ENCODE measurements around the gene HORMAD2.

HORMAD2 gene

DNA sequence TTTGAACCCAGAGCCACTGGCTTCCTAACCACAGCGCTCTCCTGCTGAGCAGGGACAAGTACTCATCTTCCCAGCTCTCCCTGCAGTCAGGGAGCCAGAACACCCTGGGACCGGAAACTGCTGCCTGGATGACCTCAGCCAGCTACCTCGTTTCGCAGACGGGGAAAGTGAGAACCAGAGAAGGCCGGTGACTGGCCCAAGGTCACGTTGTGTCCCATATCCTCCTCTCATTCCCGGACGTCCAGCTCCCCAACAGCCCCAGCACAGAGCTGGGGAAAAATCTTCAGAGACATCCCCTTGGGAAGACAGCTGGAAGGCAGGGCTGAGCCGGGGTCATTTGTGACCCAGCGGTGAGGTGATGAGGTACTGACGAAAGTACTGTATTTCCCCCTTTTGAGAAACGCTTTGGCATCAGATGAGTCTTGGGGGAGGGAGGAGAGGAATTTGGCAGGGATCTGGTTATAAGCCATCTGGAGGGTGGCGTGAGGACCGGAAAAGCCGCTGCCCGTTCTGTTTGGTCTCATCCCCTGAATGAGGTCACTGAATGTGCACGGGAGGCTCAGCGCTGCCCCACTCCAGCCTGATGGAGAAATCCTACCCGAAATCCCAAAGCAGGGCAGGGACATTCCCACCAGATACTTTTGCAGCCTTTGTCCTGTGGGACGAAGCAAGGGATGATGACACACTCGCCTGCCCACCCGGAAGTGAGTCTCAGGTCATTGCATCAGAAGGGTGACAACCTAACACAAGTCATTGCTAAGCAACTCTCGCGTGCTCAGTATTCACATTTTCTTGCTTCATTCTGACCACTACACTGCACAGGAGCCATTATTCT is 125.2 kb downstream of the HORMAD2 start (continued):
- TF ChIP-seq, protein P1, sequence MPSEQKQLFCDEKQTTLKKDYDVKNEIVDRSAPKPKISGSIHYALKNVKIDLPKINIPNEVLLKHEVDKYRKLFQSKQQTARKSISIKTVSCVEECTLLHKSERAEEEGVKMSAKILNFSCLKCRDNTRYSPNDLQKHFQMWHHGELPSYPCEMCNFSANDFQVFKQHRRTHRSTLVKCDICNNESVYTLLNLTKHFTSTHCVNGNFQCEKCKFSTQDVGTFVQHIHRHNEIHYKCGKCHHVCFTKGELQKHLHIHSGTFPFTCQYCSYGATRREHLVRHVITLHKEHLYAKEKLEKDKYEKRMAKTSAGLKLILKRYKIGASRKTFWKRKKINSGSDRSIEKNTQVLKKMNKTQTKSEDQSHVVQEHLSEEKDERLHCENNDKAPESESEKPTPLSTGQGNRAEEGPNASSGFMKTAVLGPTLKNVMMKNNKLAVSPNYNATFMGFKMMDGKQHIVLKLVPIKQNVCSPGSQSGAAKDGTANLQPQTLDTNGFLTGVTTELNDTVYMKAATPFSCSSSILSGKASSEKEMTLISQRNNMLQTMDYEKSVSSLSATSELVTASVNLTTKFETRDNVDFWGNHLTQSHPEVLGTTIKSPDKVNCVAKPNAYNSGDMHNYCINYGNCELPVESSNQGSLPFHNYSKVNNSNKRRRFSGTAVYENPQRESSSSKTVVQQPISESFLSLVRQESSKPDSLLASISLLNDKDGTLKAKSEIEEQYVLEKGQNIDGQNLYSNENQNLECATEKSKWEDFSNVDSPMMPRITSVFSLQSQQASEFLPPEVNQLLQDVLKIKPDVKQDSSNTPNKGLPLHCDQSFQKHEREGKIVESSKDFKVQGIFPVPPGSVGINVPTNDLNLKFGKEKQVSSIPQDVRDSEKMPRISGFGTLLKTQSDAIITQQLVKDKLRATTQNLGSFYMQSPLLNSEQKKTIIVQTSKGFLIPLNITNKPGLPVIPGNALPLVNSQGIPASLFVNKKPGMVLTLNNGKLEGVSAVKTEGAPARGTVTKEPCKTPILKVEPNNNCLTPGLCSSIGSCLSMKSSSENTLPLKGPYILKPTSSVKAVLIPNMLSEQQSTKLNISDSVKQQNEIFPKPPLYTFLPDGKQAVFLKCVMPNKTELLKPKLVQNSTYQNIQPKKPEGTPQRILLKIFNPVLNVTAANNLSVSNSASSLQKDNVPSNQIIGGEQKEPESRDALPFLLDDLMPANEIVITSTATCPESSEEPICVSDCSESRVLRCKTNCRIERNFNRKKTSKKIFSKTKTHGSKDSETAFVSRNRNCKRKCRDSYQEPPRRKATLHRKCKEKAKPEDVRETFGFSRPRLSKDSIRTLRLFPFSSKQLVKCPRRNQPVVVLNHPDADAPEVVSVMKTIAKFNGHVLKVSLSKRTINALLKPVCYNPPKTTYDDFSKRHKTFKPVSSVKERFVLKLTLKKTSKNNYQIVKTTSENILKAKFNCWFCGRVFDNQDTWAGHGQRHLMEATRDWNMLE (tag by site-specific recombination; conservative IDR thresholded peaks at IDR 0.05; ENCODE audit: low read depth), result peak; percentile 47; the same call in 1 of the 2 replicates
- TF ChIP-seq, protein P2, sequence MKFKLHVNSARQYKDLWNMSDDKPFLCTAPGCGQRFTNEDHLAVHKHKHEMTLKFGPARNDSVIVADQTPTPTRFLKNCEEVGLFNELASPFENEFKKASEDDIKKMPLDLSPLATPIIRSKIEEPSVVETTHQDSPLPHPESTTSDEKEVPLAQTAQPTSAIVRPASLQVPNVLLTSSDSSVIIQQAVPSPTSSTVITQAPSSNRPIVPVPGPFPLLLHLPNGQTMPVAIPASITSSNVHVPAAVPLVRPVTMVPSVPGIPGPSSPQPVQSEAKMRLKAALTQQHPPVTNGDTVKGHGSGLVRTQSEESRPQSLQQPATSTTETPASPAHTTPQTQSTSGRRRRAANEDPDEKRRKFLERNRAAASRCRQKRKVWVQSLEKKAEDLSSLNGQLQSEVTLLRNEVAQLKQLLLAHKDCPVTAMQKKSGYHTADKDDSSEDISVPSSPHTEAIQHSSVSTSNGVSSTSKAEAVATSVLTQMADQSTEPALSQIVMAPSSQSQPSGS (tag by site-specific recombination; IDR thresholded peaks at IDR 0.05; ENCODE audit: low read depth), result peak; percentile 37; the same call in 1 of the 2 replicates
- TF ChIP-seq, protein P3, sequence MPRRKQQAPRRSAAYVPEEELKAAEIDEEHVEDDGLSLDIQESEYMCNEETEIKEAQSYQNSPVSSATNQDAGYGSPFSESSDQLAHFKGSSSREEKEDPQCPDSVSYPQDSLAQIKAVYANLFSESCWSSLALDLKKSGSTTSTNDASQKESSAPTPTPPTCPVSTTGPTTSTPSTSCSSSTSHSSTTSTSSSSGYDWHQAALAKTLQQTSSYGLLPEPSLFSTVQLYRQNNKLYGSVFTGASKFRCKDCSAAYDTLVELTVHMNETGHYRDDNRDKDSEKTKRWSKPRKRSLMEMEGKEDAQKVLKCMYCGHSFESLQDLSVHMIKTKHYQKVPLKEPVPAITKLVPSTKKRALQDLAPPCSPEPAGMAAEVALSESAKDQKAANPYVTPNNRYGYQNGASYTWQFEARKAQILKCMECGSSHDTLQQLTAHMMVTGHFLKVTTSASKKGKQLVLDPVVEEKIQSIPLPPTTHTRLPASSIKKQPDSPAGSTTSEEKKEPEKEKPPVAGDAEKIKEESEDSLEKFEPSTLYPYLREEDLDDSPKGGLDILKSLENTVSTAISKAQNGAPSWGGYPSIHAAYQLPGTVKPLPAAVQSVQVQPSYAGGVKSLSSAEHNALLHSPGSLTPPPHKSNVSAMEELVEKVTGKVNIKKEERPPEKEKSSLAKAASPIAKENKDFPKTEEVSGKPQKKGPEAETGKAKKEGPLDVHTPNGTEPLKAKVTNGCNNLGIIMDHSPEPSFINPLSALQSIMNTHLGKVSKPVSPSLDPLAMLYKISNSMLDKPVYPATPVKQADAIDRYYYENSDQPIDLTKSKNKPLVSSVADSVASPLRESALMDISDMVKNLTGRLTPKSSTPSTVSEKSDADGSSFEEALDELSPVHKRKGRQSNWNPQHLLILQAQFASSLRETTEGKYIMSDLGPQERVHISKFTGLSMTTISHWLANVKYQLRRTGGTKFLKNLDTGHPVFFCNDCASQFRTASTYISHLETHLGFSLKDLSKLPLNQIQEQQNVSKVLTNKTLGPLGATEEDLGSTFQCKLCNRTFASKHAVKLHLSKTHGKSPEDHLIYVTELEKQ (tag by site-specific recombination; IDR thresholded peaks at IDR 0.05; ENCODE audit: borderline replicate concordance), result no peak
- TF ChIP-seq SP7 (tag by site-specific recombination; IDR thresholded peaks at IDR 0.05) (0 out of 2 replicates have a peak, but pooled peaks have one; percentile 21), ZBTB21 (tag by site-specific recombination; IDR thresholded peaks at IDR 0.05) (peak; percentile 55; the same call in 1 of the 2 replicates)

DNA sequence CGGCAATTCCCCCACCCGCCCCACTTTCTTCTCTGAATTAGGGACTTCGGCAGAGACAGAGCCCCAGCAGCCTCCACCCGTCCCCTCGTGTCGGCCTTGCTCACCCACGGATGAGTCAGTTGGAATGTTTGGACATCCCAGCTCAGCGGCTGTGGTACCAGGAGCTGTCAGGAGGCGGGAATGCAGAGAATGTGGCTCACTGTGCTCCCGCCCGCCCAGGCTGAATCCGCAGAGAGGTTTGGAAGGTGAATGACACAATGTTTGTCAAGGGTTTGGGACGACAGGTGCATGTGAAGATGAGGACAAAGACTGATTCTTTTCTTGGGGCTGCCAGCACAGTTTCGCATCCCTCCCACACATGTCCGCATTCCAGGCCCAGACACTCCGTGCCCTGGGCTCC is 126.7 kb downstream of the HORMAD2 start:
- ChIA-PET POLR2A (interaction anchor here (0.6 to 1.3 kb wide), 3 partner anchors 28 to 43 kb away, joined by 3 to 4 read pairs (median 3); partner anchors contain the start of gene LIF), CTCF (interaction anchor here (0.6 kb wide), 1 partner anchor 868 kb away, joined by 4 read pairs; no protein-coding TSS in a partner anchor)
- no peak overlapping the region for H3K27ac ChIP-seq (ENCODE audit: extremely low read depth, low read depth, low read length)

More for the DNA sequence above, 126.7 kb downstream of the HORMAD2 start:
- H3K4me3 ChIP-seq (ENCODE audit: low read depth, low read length), result no peak overlapping the region
- H3K4me1 ChIP-seq (ENCODE audit: control insufficient read depth, insufficient read depth, low read length), result no peaks in the 10 kb centered on the region
- no peaks in the 10 kb centered on the region for H3K9me3 ChIP-seq (ENCODE audit: control insufficient read depth, insufficient read depth, low read depth, low read length)
- TF ChIP-seq, protein P4, sequence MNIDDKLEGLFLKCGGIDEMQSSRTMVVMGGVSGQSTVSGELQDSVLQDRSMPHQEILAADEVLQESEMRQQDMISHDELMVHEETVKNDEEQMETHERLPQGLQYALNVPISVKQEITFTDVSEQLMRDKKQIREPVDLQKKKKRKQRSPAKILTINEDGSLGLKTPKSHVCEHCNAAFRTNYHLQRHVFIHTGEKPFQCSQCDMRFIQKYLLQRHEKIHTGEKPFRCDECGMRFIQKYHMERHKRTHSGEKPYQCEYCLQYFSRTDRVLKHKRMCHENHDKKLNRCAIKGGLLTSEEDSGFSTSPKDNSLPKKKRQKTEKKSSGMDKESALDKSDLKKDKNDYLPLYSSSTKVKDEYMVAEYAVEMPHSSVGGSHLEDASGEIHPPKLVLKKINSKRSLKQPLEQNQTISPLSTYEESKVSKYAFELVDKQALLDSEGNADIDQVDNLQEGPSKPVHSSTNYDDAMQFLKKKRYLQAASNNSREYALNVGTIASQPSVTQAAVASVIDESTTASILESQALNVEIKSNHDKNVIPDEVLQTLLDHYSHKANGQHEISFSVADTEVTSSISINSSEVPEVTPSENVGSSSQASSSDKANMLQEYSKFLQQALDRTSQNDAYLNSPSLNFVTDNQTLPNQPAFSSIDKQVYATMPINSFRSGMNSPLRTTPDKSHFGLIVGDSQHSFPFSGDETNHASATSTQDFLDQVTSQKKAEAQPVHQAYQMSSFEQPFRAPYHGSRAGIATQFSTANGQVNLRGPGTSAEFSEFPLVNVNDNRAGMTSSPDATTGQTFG (tag by site-specific recombination; IDR thresholded peaks at IDR 0.05; ENCODE audit: borderline replicate concordance), result no peak
- TF ChIP-seq KLF1 (tag by site-specific recombination; IDR thresholded peaks at IDR 0.05), result 0 out of 2 replicates have a peak, but pooled peaks have one; percentile 10
- TF ChIP-seq OSR2 (tag by site-specific recombination; IDR thresholded peaks at IDR 0.05), result peak; percentile 36; the same call in 1 of the 2 replicates
- no peak for TF ChIP-seq MYNN (tag by site-specific recombination; IDR thresholded peaks at IDR 0.05; ENCODE audit: borderline replicate concordance)
- peak; percentile 58 for TF ChIP-seq EGR2 (tag by site-specific recombination; IDR thresholded peaks at IDR 0.05; ENCODE audit: low read depth)
- no peak for TF ChIP-seq ZNF302 (tag by site-specific recombination; IDR thresholded peaks at IDR 0.05; ENCODE audit: low read depth)
- peak; percentile 39; the same call in 1 of the 2 replicates for TF ChIP-seq ZNF600 (tag by site-specific recombination; IDR thresholded peaks at IDR 0.05)
- TF ChIP-seq ZNF423 (tag by site-specific recombination; IDR thresholded peaks at IDR 0.05), result no peak
- no peak for TF ChIP-seq ZNF473 (tag by site-specific recombination; IDR thresholded peaks at IDR 0.05)
- TF ChIP-seq SCRT2 (tag by site-specific recombination; IDR thresholded peaks at IDR 0.05), result no peak
- TF ChIP-seq ZFHX2 (tag by site-specific recombination; conservative IDR thresholded peaks at IDR 0.05), result peak; percentile 79
- TF ChIP-seq, protein P5, sequence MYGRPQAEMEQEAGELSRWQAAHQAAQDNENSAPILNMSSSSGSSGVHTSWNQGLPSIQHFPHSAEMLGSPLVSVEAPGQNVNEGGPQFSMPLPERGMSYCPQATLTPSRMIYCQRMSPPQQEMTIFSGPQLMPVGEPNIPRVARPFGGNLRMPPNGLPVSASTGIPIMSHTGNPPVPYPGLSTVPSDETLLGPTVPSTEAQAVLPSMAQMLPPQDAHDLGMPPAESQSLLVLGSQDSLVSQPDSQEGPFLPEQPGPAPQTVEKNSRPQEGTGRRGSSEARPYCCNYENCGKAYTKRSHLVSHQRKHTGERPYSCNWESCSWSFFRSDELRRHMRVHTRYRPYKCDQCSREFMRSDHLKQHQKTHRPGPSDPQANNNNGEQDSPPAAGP (tag by site-specific recombination; IDR thresholded peaks at IDR 0.05), result peak; percentile 50; the same call in 1 of the 2 replicates
- no peak for TF ChIP-seq ZNF121 (tag by site-specific recombination; IDR thresholded peaks at IDR 0.05)
- no peaks in the 10 kb centered on the region for H3K36me3 ChIP-seq (ENCODE audit: control insufficient read depth in 2 of 2, insufficient read depth in 1 of 2, low read length in 2 of 2)
